ENCODE results near the gene SARS1. TPM values are rescaled to one million over a fixed set of nuclear protein-coding genes. Genes with fewer than 3 reads are reported as not detected.

SARS1 gene
- total and polyA plus RNA-seq, 2 of the 13 experiments (the other 11 are each of a cell fraction or from before 2014, with no cell fraction given) = 103 to 134 TPM

GRCh38 chr1:109243860-109244552 lies 30.3 kb downstream of the SARS1 start (continued):
- TF ChIP-seq ZBTB46 (CRISPR knock-in tag; IDR thresholded peaks at IDR 0.05; ENCODE audit: borderline replicate concordance) = no peak
- no peak for TF ChIP-seq ARHGAP35 (CRISPR knock-in tag; IDR thresholded peaks at IDR 0.05; ENCODE audit: borderline replicate concordance)
- no peak for TF ChIP-seq FOXA3 (CRISPR knock-in tag; IDR thresholded peaks at IDR 0.05)
- no peak for TF ChIP-seq PHF21A (CRISPR knock-in tag; IDR thresholded peaks at IDR 0.05)
- TF ChIP-seq AHDC1 (CRISPR knock-in tag; IDR thresholded peaks at IDR 0.05; ENCODE audit: borderline replicate concordance) = no peak
- no peak for TF ChIP-seq HCFC1 (IDR thresholded peaks at IDR 0.05; ENCODE audit: low read depth, low read length)
- TF ChIP-seq MTERF4 (CRISPR knock-in tag; IDR thresholded peaks at IDR 0.05) = no peak
- TF ChIP-seq RFX3 (CRISPR knock-in tag; IDR thresholded peaks at IDR 0.05) = no peak
- TF ChIP-seq CEBPB (IDR thresholded peaks at IDR 0.05; ENCODE audit: borderline replicate concordance, low read depth, low read length) = no peak
- no peak for TF ChIP-seq NCOR1 (IDR thresholded peaks at IDR 0.05; ENCODE audit: borderline replicate concordance, low read length)
- no peak for TF ChIP-seq JUN (CRISPR knock-in tag; IDR thresholded peaks at IDR 0.05)

All from HepG2 (cell line).